ENCODE data around the gene SCAMP3. TPM values are rescaled to one million over a fixed set of nuclear protein-coding genes. Genes with fewer than 3 reads are reported as not detected.
A peak's percentile ranks its signal among the peaks of the same experiment; 100 is the strongest.
"Not testable (repeated sequence)": the region's sequence is repeated elsewhere in the genome, so short reads cannot be mapped to it uniquely, and the experiment has no call there.

SCAMP3 gene
- total RNA-seq, 2 experiments from 2014 or later: 88.7 to 96.4 TPM

DNA sequence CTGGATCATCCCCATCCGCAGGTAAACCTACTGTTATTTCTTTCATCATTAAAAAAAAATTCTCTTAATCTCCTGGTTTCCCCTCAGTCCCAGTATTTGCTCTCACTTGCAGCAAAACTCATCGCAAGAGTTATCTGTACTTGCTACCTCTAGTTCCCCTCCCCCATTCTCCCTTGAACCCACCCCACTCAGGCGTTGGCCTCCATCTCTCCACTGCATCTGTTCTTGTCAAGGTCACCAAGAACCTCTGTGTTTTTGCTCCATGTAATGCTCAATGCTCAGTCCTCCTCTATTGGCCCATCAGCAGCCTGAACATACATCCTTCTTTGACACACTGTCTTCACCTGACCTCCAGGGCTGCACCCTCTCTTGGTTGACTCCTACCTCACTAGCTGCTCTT is 34.5 kb upstream of the SCAMP3 start:
- CTCF ChIA-PET: interaction anchor here (1.3 kb wide), 1 partner anchor 46 kb away, joined by 5 read pairs; no protein-coding TSS in a partner anchor
- Mint-ChIP-seq H3K27me3 (peaks cover 35% of the 10 kb centered on the region), H3K27ac (no peak overlapping the region), H3K4me3 (no peak overlapping the region), H3K9me3 (no peaks in the 10 kb centered on the region), H3K4me1 (peaks cover 12% of the 10 kb centered on the region), H3K36me3 (ENCODE audit: low read depth) (no peaks in the 10 kb centered on the region)
- POLR2A ChIA-PET: no interaction called here
- no peak for DNase-seq

GRCh38 chr1:155295942-155296267 is 33.7 kb upstream of the SCAMP3 start:
- ChIA-PET CTCF (interaction anchor here (0.7 to 1.5 kb wide), 2 partner anchors 12 to 17 kb away, joined by 3 to 4 read pairs; partner anchors contain the start of gene FDPS), POLR2A (no interaction called here)
- Mint-ChIP-seq H3K27me3 (peaks cover 35% of the 10 kb centered on the region), H3K27ac (peak overlapping the region; percentile 44), H3K36me3 (ENCODE audit: low read depth) (no peaks in the 10 kb centered on the region), H3K4me1 (peaks cover 12% of the 10 kb centered on the region), H3K9me3 (no peaks in the 10 kb centered on the region), H3K4me3 (no peak overlapping the region)
- no peak for DNase-seq

GRCh38 chr1:155295183-155295941 is 33.2 kb upstream of the SCAMP3 start:
- POLR2A ChIA-PET: no interaction called here
- Mint-ChIP-seq H3K9me3 (no peaks in the 10 kb centered on the region), H3K27ac (no peak overlapping the region), H3K4me3 (no peak overlapping the region), H3K4me1 (peaks cover 12% of the 10 kb centered on the region), H3K27me3 (peaks cover 35% of the 10 kb centered on the region), H3K36me3 (ENCODE audit: low read depth) (no peaks in the 10 kb centered on the region)
- CTCF ChIA-PET: interaction anchor here (0.7 to 1.5 kb wide), 2 partner anchors 13 to 16 kb away, joined by 3 to 4 read pairs; partner anchors contain the start of gene FDPS
- DNase-seq: no peak

DNA sequence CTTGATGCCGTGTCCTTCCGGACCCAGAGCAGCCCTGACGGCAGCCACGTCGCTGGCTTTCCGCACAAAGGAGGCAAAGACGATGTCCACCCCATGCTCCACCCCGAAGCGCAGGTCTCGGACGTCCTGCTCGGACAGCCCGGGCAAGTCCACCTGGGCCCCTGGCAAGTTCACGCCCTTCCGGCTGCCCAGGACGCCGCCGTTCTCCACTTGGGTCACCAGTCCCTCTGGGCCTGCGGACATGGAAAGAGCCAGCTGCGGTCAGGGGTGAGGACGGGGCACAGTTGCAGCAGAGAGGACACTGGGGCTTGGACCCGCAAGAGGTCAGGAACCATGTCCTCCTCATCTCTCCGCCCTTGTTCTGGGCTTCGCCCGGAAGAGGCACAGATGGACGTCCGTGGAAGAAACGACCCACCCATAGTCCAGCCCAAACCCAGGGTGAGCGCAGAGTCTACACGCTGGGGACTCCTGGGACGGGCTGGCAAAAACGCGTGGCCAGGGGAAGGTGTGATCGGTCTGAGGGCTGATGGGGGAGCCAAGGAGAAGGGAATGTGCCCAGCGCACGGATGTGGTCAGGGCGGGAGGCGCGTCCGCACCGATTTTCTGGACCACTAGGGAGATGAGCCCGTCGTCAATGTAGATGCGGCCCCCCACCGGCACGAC is 32.5 kb upstream of the SCAMP3 start:
- Mint-ChIP-seq H3K27ac (no peak overlapping the region), H3K4me3 (no peak overlapping the region), H3K9me3 (no peaks in the 10 kb centered on the region), H3K27me3 (peaks cover 35% of the 10 kb centered on the region), H3K36me3 (ENCODE audit: low read depth) (no peaks in the 10 kb centered on the region), H3K4me1 (peaks cover 12% of the 10 kb centered on the region)
- ChIA-PET CTCF (interaction anchor here (1.5 kb wide), 1 partner anchor 13 kb away, joined by 4 read pairs; the partner anchor contains the start of gene FDPS), POLR2A (no interaction called here)
- DNase-seq: no peak

DNA sequence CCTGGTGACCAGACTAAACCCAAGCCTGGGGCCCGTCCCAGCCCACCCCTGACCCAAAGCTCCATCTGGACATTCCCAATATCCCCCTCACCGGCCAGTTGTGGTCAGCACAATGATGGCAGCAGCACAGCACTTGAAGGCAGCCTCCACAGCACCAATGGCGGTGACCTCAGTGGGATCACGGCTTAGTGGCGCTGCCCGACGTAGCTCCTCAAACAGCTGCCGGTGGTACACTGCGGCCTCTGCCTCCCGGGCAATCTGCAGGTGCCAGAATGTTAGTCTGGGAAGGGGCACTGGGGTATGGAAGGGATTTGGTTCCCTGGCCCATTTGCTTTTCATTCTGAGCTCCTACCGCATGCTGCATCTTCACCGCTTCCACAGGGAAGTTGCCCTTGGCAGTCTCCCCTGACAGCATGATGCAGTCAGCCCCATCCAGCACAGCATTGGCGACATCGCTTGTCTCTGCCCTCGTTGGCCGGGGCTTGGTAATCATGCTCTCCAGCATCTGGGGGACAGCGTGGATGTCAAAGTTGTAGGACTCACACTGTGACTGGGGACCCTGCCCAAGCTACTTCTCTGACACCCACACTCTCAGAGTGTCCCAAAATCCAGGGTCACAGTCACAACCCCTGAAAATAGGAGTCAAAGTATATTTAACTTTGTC is 31.1 kb upstream of the SCAMP3 start:
- ChIA-PET POLR2A (no interaction called here), CTCF (interaction anchor here (0.6 to 1.5 kb wide), 3 partner anchors 10 to 27 kb away, joined by 3 to 4 read pairs (median 4); no protein-coding TSS in a partner anchor)
- Mint-ChIP-seq H3K27me3 (peaks cover 35% of the 10 kb centered on the region), H3K27ac (no peak overlapping the region), H3K4me3 (no peak overlapping the region), H3K9me3 (no peaks in the 10 kb centered on the region), H3K36me3 (ENCODE audit: low read depth) (no peaks in the 10 kb centered on the region), H3K4me1 (peaks cover 11% of the 10 kb centered on the region)
- DNase-seq: no peak

GRCh38 chr1:155291006-155291405 is 28.8 kb upstream of the SCAMP3 start:
- CTCF ChIA-PET: interaction anchor here (1.5 kb wide), 1 partner anchor 10 kb away, joined by 5 read pairs; the partner anchor contains the start of gene PKLR
- POLR2A ChIA-PET: not testable (repeated sequence)

GRCh38 chr1:155287987-155288543 is 25.9 kb upstream of the SCAMP3 start:
- Mint-ChIP-seq H3K36me3 (ENCODE audit: low read depth) (no peaks in the 10 kb centered on the region), H3K4me1 (no peaks in the 10 kb centered on the region), H3K9me3 (no peaks in the 10 kb centered on the region), H3K4me3 (no peak overlapping the region), H3K27me3 (peaks cover 1% of the 10 kb centered on the region), H3K27ac (no peak overlapping the region)
- CTCF ChIA-PET: interaction anchor here (0.9 to 2.2 kb wide), 3 partner anchors 11 to 38 kb away, joined by 3 to 6 read pairs (median 3); partner anchors contain the start of gene HCN3
- no peak for DNase-seq
- POLR2A ChIA-PET: no interaction called here

More at GRCh38 chr1:155291006-155291405, 28.8 kb upstream of the SCAMP3 start:
- not testable (repeated sequence) for H3K27ac Mint-ChIP-seq; H3K4me1 Mint-ChIP-seq; H3K36me3 Mint-ChIP-seq (ENCODE audit: low read depth); H3K9me3 Mint-ChIP-seq; DNase-seq; H3K4me3 Mint-ChIP-seq
- H3K27me3 Mint-ChIP-seq: peaks cover 22% of the 10 kb centered on the region

DNA sequence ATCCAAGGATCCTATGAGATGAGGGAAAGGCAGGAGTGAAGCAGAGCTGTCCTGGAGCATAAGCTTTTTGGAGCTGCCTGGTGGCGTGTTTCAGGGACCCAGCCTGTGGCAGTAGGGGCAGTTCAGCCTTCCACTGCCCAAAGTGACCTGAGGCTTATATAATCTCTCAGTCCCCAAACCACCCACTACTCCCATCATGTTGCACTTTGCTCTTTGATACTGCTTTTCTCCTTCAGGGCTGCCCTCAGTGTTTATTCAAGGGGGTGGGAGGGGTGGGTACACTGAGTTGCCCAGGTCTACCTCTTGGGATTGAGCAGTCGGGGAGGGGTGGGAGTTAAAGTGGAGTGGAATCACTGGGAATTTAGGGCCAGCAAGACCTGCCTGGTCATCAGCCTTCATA is 24.4 kb upstream of the SCAMP3 start:
- H3K4me1 Mint-ChIP-seq: no peaks in the 10 kb centered on the region
- POLR2A ChIA-PET: no interaction called here
- CTCF ChIA-PET: interaction anchor here (1.1 kb wide), 1 partner anchor 21 kb away, joined by 3 read pairs; no protein-coding TSS in a partner anchor
- no peak overlapping the region for H3K4me3 Mint-ChIP-seq
- H3K27me3 Mint-ChIP-seq: no peaks in the 10 kb centered on the region
- DNase-seq: no peak
- H3K9me3 Mint-ChIP-seq: no peaks in the 10 kb centered on the region
- H3K27ac Mint-ChIP-seq: no peak overlapping the region
- no peaks in the 10 kb centered on the region for H3K36me3 Mint-ChIP-seq (ENCODE audit: low read depth)

GRCh38 chr1:155285631-155286044 is 23.5 kb upstream of the SCAMP3 start:
- H3K4me3 Mint-ChIP-seq: no peak overlapping the region
- no peak for DNase-seq
- H3K9me3 Mint-ChIP-seq: no peaks in the 10 kb centered on the region
- H3K27ac Mint-ChIP-seq: no peak overlapping the region
- POLR2A ChIA-PET: no interaction called here
- H3K4me1 Mint-ChIP-seq: no peaks in the 10 kb centered on the region
- H3K36me3 Mint-ChIP-seq (ENCODE audit: low read depth): no peaks in the 10 kb centered on the region
- CTCF ChIA-PET: interaction anchor here (1.1 to 1.6 kb wide), 2 partner anchors 22 to 38 kb away, joined by 3 to 4 read pairs; no protein-coding TSS in a partner anchor
- H3K27me3 Mint-ChIP-seq: no peaks in the 10 kb centered on the region

GRCh38 chr1:155285063-155285462 is 22.9 kb upstream of the SCAMP3 start:
- Mint-ChIP-seq H3K27ac (no peak overlapping the region), H3K4me1 (no peaks in the 10 kb centered on the region), H3K36me3 (ENCODE audit: low read depth) (no peaks in the 10 kb centered on the region), H3K4me3 (no peak overlapping the region), H3K9me3 (no peaks in the 10 kb centered on the region), H3K27me3 (no peaks in the 10 kb centered on the region)
- ChIA-PET CTCF (interaction anchor here (1.6 kb wide), 1 partner anchor 39 kb away, joined by 4 read pairs; no protein-coding TSS in a partner anchor), POLR2A (no interaction called here)
- DNase-seq: no peak

DNA sequence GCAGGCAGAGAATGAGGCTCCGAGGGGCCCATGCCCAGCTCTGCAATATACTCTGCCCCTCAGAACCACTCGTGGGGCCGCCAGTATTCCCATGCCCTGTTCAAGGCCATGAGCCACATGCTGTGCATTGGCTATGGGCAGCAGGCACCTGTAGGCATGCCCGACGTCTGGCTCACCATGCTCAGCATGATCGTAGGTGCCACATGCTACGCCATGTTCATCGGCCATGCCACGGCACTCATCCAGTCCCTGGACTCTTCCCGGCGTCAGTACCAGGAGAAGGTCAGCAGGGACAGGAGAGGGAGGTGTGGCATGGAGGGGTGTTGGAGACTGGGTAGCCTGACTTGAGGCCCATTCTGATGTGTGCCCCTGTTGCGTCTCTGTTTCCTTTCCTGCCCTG is 22.3 kb upstream of the SCAMP3 start:
- no peak overlapping the region for H3K4me3 Mint-ChIP-seq
- H3K9me3 Mint-ChIP-seq: no peaks in the 10 kb centered on the region
- no peaks in the 10 kb centered on the region for H3K4me1 Mint-ChIP-seq
- ChIA-PET CTCF (interaction anchor here (1.6 kb wide), 1 partner anchor 39 kb away, joined by 4 read pairs; no protein-coding TSS in a partner anchor), POLR2A (interaction anchor here (0.6 kb wide), 1 partner anchor 302 kb away, joined by 5 read pairs; no protein-coding TSS in a partner anchor)
- H3K36me3 Mint-ChIP-seq (ENCODE audit: low read depth): no peaks in the 10 kb centered on the region
- no peak overlapping the region for H3K27ac Mint-ChIP-seq
- no peak for DNase-seq
- H3K27me3 Mint-ChIP-seq: no peaks in the 10 kb centered on the region

DNA sequence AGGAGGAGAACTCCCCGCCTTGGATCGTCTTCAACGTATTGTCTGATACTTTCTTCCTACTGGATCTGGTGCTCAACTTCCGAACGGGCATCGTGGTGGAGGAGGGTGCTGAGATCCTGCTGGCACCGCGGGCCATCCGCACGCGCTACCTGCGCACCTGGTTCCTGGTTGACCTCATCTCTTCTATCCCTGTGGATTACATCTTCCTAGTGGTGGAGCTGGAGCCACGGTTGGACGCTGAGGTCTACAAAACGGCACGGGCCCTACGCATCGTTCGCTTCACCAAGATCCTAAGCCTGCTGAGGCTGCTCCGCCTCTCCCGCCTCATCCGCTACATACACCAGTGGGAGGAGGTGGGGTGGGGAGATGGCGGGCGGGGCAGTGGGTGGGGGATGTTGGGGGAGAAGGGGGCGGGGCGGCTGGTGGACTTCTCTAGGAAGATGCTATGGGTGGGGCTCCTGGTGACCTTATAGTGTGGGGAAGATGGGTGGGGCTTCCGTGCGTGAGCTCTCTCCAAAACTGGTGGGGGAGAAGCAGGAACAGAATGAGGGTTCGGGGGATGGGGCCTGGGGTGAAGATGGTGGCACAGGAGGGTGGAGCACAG is 20.4 kb upstream of the SCAMP3 start:
- DNase-seq: no peak
- no peaks in the 10 kb centered on the region for H3K36me3 Mint-ChIP-seq (ENCODE audit: low read depth)
- no peak overlapping the region for H3K4me3 Mint-ChIP-seq
- ChIA-PET POLR2A (no interaction called here), CTCF (interaction anchor here (0.8 to 1.4 kb wide), 3 partner anchors 10 to 759 kb away, joined by 3 read pairs; no protein-coding TSS in a partner anchor)
- no peak overlapping the region for H3K27ac Mint-ChIP-seq
- H3K4me1 Mint-ChIP-seq: peaks cover 8% of the 10 kb centered on the region
- no peaks in the 10 kb centered on the region for H3K9me3 Mint-ChIP-seq
- H3K27me3 Mint-ChIP-seq: peaks cover 4% of the 10 kb centered on the region

Data from activated CD4-positive, alpha-beta T cell treated with anti-CD3 and anti-CD28 coated beads, Interleukin-2, amount 10 ng/mL, durations not matched to agents 7 days and 5 days (primary cell).